AG08395 (cell line): ENCODE data around the gene TRABD2B.

Experiments
- DNase-seq: peaks from one replicate; pipeline ENCODE4 v3.0.0; 2012; ENCODE audit warnings: mixed read lengths, low spot score

Gene TRABD2B

GRCh38 chr1:47997289-47998200 is at the start of gene TRABD2B:
TRABD2B (minus strand) TSS chr1:47997385.
- DNase-seq: peak; percentile 86

GRCh38 chr1:48044311-48044710 is 47.1 kb upstream of the TRABD2B start:
- no peak for DNase-seq

- DNase-seq: no peak
These were observed 46.4 kb upstream of the TRABD2B start for GRCh38 chr1:48043622-48044021.

DNA sequence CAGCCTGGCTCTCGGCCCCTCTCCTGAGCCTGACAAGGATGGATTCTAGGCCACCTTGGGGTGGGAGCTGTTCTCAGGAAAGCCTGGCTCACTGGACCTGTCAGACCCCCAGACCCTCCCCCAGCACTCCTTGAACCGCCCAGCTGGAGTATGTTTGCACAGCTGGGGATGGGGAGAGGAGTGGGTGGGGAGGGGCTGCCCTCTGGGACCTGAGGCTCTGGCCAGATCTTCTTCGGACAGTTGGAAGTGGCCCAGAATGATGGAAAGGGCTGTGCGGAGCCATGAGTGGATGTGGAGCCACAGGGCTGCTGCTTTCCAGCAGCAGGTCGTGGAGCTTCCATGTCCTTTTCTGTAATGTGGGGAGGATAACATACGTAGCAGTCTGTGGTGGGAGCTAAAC is 43.0 kb upstream of the TRABD2B start:
- no peak for DNase-seq

GRCh38 chr1:48039088-48040054 is 42.2 kb upstream of the TRABD2B start:
- no peak for DNase-seq

GRCh38 chr1:48038270-48038767 is 41.1 kb upstream of the TRABD2B start:
- DNase-seq: no peak

- DNase-seq: peak; percentile 61
These were observed 39.6 kb upstream of the TRABD2B start for GRCh38 chr1:48036710-48037355.

DNA sequence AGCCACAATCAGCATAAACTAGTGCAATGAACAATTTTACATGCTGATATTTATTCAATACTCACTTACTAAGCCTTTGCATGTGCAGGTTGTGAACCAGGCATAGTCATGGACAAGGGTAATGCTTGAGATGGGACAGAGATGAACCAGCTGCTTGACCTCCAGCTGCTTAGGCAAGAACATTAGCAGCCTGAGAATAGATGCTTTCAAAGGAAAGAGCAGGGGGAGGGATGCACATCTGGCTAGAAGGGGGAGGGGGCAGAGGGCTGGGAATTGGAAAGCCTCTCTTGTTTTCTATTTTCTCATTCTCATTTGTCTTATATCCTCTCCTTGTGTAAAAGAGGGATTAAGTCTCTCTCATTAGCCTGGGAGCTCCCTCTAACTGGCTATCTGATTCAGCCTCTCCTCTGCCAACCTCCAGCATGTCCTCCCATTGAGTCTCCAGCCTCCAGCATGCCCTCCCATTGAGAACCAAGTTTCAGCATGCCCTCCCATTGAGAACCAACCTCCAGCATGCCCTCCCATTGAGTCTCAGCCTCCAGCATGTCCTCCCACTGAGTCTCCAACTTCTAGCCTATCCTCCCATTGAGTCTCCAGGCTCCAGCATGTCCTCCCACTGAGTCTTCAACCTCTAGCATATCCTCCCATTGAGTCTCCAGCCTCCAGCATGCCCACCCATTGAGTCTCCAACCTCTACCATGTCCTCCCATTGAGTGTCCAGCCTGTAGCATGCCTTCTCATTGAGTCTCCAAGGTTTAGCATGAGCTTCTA is 38.4 kb upstream of the TRABD2B start:
- no peak for DNase-seq

GRCh38 chr1:48033495-48034045 is 36.4 kb upstream of the TRABD2B start:
- DNase-seq: no peak

- no peak for DNase-seq
These were observed 34.5 kb upstream of the TRABD2B start for GRCh38 chr1:48031676-48032075.

DNA sequence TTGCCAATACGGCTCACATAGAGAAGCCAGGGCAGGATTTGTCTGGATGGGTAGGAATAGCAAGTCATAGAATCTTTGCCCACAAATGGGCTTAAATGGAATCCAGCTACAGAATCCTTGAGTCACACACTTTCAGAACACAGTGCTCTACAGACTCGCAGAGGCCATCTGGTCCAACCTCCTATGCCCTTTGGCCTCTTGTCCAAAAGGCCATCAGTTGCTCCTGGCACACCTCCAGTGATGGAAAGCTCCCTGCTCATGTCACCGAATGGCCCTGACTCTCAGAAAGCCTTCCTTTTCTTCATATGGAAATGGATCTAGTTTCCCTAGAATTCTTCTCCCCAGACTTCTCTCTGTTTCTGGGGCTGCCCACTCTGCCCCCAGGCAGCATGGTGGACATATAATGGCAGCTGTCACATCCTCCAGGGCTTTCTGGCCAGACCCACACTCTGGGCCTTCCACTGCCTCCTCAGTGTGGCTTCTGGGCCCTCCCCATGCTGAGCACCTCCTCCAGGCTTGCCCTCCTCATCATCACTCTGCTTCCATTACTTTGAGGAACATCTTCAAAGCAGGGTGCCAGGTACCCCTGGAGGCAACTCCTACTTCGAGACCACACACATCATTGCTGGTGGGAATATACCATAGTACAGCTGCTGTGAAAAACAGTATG is 33.6 kb upstream of the TRABD2B start:
- no peak for DNase-seq

DNA sequence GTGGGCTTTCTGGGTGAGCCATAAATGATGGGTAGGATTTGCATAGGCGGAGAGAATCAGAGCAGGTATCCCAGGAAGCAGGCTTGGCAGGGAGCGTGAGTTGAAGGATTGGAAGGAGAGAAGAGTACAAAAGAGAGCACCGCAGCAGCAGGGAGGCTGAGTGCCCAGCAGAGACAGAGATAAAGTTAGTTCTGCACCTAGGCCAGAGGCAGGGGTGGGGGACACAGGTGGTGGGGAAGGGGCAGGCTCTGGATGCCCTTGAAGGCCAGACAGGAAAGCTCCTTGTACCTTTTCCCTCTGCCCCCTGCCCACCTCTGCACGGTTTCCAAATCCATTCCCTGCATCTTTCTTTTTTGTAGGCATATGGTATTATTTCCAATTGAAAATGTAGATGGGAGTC is 33.0 kb upstream of the TRABD2B start:
- DNase-seq: no peak

DNA sequence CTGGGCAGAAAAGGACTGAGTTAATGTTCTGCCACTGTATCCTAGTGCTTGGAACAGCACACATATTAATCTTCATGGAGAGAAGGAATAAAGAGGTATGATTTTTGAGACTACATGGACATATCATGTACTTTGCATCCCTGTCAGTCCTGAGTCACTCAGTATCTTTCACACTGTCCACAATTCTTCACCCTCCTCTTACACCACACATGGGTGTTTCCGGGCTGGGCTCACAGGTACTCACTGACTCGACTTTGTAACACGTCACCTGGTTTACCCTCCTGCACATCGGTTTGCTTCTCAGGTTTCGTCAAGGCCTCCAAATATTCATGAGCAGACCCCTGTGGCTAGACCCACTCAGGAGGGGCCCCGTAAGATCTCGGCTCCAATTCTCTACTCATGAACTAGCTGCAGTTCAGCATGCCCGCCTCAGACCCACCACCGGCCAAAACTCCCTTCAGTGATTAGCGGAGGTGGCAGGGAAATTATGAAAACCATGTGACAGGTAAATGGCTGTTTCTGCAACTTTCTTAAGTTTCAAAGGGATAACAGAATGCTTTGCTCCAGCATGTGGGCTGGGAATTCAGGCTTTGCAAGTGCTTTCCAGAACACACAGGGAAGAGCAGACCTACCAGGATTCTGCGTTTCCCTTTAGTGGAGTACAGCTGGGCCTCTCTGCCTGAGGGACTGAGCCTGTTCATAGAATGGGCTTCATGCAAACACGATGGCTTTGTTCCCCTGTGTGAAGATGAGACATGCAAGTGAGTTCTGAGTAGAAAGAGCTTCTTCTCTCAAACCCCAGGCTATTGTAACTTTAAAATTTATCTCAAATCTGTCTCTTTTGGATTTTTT is 31.3 kb upstream of the TRABD2B start:
- DNase-seq: no peak

DNA sequence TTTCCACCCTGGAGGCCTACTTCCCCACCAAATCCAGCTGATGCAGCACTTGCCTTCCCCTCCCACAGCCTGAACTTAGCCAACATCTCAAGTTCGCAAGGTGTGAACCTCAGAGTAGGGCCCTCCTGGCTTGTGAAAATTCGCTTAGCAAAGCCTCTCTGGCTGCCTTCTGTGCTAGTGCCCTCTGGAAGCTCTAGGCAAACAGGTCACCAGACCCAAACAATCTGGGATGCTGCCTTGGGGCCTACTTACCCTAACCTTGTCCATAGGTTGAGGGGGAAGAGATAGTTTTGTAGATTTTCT is 30.3 kb upstream of the TRABD2B start:
- DNase-seq: no peak

DNA sequence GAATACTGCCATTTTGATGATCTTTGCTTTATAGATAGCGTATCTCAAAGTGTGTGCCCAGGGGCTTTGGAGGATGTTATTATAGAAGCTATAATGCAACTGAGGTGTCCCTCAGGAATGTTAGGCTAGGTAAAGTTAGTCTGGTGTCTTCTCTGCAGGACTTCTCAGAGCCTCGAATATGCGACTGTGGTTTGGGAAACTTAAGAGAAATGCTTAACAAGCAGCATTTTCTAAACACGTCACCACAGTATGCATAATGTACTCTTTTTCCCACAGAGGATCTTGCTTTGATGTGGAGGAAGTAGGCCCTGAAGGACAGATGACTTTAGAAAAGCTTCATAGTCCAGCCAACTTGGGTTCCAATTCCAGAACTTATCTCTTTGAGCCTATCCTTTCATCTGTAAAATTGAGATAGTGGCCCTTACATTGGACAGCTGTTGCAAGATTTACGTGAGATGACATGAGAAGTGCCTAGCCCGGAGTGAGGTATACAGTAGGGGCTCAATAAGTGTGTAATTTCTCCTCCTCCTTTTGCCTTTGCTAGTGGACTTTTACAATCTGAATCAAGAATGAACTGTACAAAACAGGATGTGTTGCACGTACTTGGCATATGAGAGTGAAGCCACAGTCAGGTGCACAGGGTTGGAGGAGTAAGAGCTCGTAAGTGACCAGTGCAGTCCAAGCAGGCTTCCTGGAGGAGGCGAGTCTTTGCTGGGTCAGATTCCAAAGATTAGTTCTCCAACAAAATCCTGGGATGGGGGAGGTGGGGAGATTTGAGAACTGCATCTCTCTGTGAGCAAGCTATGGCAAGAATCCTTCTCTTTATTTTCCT is 29.7 kb upstream of the TRABD2B start:
- DNase-seq: no peak

DNA sequence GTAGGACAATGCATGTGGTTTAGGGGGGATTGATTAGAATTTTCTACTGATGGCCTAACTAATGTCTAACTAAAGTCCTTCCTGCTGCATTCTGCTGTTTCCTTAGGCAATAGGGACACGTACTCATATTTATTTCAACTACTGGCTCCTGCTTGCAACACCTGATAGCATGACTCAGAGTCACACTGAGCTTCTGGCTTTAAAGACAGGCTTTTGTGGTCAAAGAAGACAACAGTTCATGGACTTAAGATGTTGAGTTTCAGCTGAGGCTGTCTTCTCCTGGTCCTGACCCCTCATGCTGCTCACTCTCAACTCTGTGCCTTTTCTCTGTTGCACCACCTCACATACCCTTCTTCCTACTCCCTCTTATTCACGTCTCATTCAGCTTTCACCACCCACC is 29.1 kb upstream of the TRABD2B start:
- DNase-seq: no peak

GRCh38 chr1:48025076-48025475 is 27.9 kb upstream of the TRABD2B start:
- DNase-seq: no peak

DNA sequence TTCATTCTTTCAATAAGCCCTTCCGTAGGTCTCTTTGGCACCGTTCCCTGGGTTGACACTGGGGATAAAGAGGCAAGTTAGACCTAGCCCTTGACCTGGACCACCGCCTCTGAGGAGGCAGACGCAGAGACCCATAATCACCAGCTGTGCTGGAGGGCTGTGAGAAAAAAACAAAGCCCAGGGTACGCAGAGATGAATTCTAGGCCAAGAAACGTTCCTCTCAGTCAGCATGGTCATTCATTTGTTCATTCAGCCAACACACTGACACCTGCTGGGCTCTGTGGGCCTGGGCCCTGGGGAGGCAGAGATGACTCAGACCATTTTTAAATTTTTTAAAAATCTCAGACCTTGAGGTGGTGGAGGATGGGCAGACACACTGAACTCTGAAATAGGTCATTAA is 26.3 kb upstream of the TRABD2B start:
- no peak for DNase-seq

GRCh38 chr1:48022306-48022705 is 25.1 kb upstream of the TRABD2B start:
- DNase-seq: no peak
